H9 (cell line): ENCODE measurements around the gene ALPG. TPM values are rescaled to one million over a fixed set of nuclear protein-coding genes. Genes with fewer than 3 reads are reported as not detected.

Experiments
- DNase-seq: peaks from one replicate; pipeline ENCODE4 v3.0.0-alpha.2; 2017
- H2AFZ ChIP-seq: one replicate; pipeline ENCODE4 v1.6.1; 2013; ENCODE audit warnings: mild to moderate bottlenecking, low read length, control low read depth, moderate library complexity
- H2AK5ac ChIP-seq: 2 replicates; pipeline ENCODE4 v1.6.1; 2013; ENCODE audit warnings: low read length, control low read depth, mixed read lengths; ENCODE audit not compliant: insufficient read length
- H2BK120ac ChIP-seq: one replicate; pipeline ENCODE4 v1.6.1; 2013; ENCODE audit warnings: low read depth, mild to moderate bottlenecking, low read length, control low read depth, inconsistent platforms; ENCODE audit not compliant: poor library complexity, severe bottlenecking
- H2BK12ac ChIP-seq: 2 replicates; pipeline ENCODE4 v1.6.1; 2013; ENCODE audit warnings: low read length, control low read depth, mixed read lengths, low read depth; ENCODE audit not compliant: insufficient read length
- H2BK15ac ChIP-seq: 2 replicates; pipeline ENCODE4 v1.6.1; 2013; ENCODE audit warnings: low read depth, low read length, control low read depth
- H2BK20ac ChIP-seq: one replicate; pipeline ENCODE4 v1.6.1; 2013; ENCODE audit warnings: low read depth, mild to moderate bottlenecking, low read length, control low read depth, inconsistent platforms; ENCODE audit not compliant: poor library complexity, severe bottlenecking
- H2BK5ac ChIP-seq: 2 replicates; pipeline ENCODE4 v1.6.1; 2013; ENCODE audit warnings: low read length, control low read depth, mixed read lengths; ENCODE audit not compliant: insufficient read length
- H3K14ac ChIP-seq: 2 replicates; pipeline ENCODE4 v1.6.1; 2013; ENCODE audit warnings: low read length, control low read depth; ENCODE audit not compliant: insufficient read depth
- H3K18ac ChIP-seq: 2 replicates; pipeline ENCODE4 v1.6.1; 2013; ENCODE audit warnings: low read depth, mild to moderate bottlenecking, mixed read lengths, low read length, control low read depth; ENCODE audit not compliant: insufficient read length
- H3K23ac ChIP-seq: 2 replicates; pipeline ENCODE4 v1.6.1; 2013; ENCODE audit warnings: low read length, control low read depth, mixed read lengths, low read depth; ENCODE audit not compliant: insufficient read length
- H3K23me2 ChIP-seq: 2 replicates; pipeline ENCODE4 v1.6.1; 2013; ENCODE audit warnings: low read depth, mild to moderate bottlenecking, mixed read lengths, low read length, control low read depth; ENCODE audit not compliant: insufficient read length, poor library complexity, severe bottlenecking
- H3K27ac ChIP-seq: 2 replicates; pipeline ENCODE4 v1.5.1; 2013; ENCODE audit warnings: low read length, control low read depth, mixed read lengths, low read depth; ENCODE audit not compliant: insufficient read length
- H3K27me3 ChIP-seq: 2 replicates; pipeline ENCODE4 v1.6.1; 2013; ENCODE audit warnings: low read length, control low read depth, inconsistent platforms; ENCODE audit not compliant: insufficient read depth
- H3K4ac ChIP-seq: 2 replicates; pipeline ENCODE4 v1.6.1; 2013; ENCODE audit warnings: low read depth, mild to moderate bottlenecking, control low read depth, inconsistent platforms, low read length, moderate library complexity
- H3K4me1 ChIP-seq: 2 replicates; pipeline ENCODE4 v1.6.1; 2013; ENCODE audit warnings: low read length, control low read depth, inconsistent platforms; ENCODE audit not compliant: insufficient read depth
- H3K4me2 ChIP-seq: 2 replicates; pipeline ENCODE4 v1.6.1; 2013; ENCODE audit warnings: low read length, control low read depth, mixed read lengths; ENCODE audit not compliant: insufficient read length, insufficient read depth
- H3K56ac ChIP-seq: 2 replicates; pipeline ENCODE4 v1.6.1; 2013; ENCODE audit warnings: low read depth, mild to moderate bottlenecking, mixed read lengths, low read length, control low read depth; ENCODE audit not compliant: insufficient read length
- H3K79me1 ChIP-seq: 2 replicates; pipeline ENCODE4 v1.6.1; 2013; ENCODE audit warnings: low read depth, mild to moderate bottlenecking, moderate library complexity, low read length, control low read depth, inconsistent platforms; ENCODE audit not compliant: insufficient read depth, poor library complexity, severe bottlenecking
- H3K79me2 ChIP-seq: 2 replicates; pipeline ENCODE4 v1.6.1; 2013; ENCODE audit warnings: low read length, control low read depth, inconsistent platforms; ENCODE audit not compliant: insufficient read depth
- H3K9ac ChIP-seq: 2 replicates; pipeline ENCODE4 v1.6.1; 2013; ENCODE audit warnings: low read length, control low read depth, mixed read lengths; ENCODE audit not compliant: insufficient read length; ENCODE audit errors: extremely low read depth
- H3K9me3 ChIP-seq: one replicate; pipeline ENCODE4 v1.6.1; 2013; ENCODE audit warnings: low read depth, low read length, inconsistent platforms; ENCODE audit not compliant: control insufficient read depth
- H3T11ph ChIP-seq: one replicate; pipeline ENCODE4 v1.6.1; 2013; ENCODE audit warnings: mild to moderate bottlenecking, low read length, control low read depth, inconsistent platforms
- H4K20me1 ChIP-seq: one replicate; pipeline ENCODE4 v1.6.1; 2013; ENCODE audit not compliant: control insufficient read depth, insufficient read length, insufficient read depth
- H4K5ac ChIP-seq: 2 replicates; pipeline ENCODE4 v1.6.1; 2013; ENCODE audit warnings: low read depth, mild to moderate bottlenecking, mixed read lengths, low read length, control low read depth; ENCODE audit not compliant: insufficient read length
- H4K8ac ChIP-seq: replicated peaks from 2 replicates; pipeline ENCODE4 v1.6.1; 2013; ENCODE audit warnings: low read length, control low read depth, mixed read lengths, low read depth; ENCODE audit not compliant: insufficient read length
- H4K91ac ChIP-seq: 2 replicates; pipeline ENCODE4 v1.6.1; 2013; ENCODE audit warnings: low read depth, mild to moderate bottlenecking, moderate library complexity, mixed read lengths, low read length, control low read depth; ENCODE audit not compliant: insufficient read length
- H3K27ac Mint-ChIP-seq, 3 experiments: 2 replicates in 2 of 3; 3 replicates in 1 of 3; pipeline ENCODE4 v1.8.0; 2020 to 2021; ENCODE audit warnings: mixed read lengths in 3 of 3, mild to moderate bottlenecking in 1 of 3, moderate library complexity in 1 of 3
- H3K27me3 Mint-ChIP-seq: 2 replicates; pipeline ENCODE4 v1.8.0; 2021; ENCODE audit warnings: low read depth, mild to moderate bottlenecking, moderate library complexity, mixed read lengths
- H3K36me3 Mint-ChIP-seq, 3 experiments: 2 replicates in 2 of 3; 3 replicates in 1 of 3; pipeline ENCODE4 v1.8.0; 2020 to 2021; ENCODE audit warnings: low read depth in 3 of 3, mixed read lengths in 3 of 3; ENCODE audit not compliant: insufficient read depth in 1 of 3
- H3K4me1 Mint-ChIP-seq, 2 experiments: 2 replicates each; pipeline ENCODE4 v1.8.0; 2020; ENCODE audit warnings: mixed read lengths in 2 of 2
- H3K4me3 Mint-ChIP-seq, 2 experiments: 2 replicates in 1 of 2; 3 replicates in 1 of 2; pipeline ENCODE4 v1.8.0; 2020 to 2021; ENCODE audit warnings: mild to moderate bottlenecking in 2 of 2, mixed read lengths in 2 of 2, moderate library complexity in 1 of 2
- H3K9me3 Mint-ChIP-seq, 2 experiments: 2 replicates in 1 of 2; 3 replicates in 1 of 2; pipeline ENCODE4 v1.8.0; 2020; ENCODE audit warnings: mild to moderate bottlenecking in 2 of 2, mixed read lengths in 2 of 2, moderate library complexity in 1 of 2
- CTCF ChIP-seq: fragments of 200-600 bp; sonication (generic); conservative IDR thresholded peaks from 3 replicates; pipeline ENCODE4 v1.8.0; 2021; ENCODE audit warnings: antibody characterized with exemption, mild to moderate bottlenecking
- WGBS: extraction: QIAGEN DNeasy Blood & Tissue Kit; methylation state at CpG from one replicate; pipeline ENCODE4 v1.1.7; 2013; ENCODE audit warnings: missing lambda C conversion rate, low lambda C conversion rate, mixed read lengths; ENCODE audit not compliant: insufficient read length; ENCODE audit errors: extremely low coverage; 5-methylcytosine and 5-hydroxymethylcytosine counted together
- total RNA-seq: library from RNA; stranded (reverse); gene quantifications from 2 replicates; pipeline ENCODE4 v1.2.1, GENCODE V29; 2021

The ALPG gene
- total RNA-seq, 1 experiment from 2014 or later: 1.3 TPM

DNA sequence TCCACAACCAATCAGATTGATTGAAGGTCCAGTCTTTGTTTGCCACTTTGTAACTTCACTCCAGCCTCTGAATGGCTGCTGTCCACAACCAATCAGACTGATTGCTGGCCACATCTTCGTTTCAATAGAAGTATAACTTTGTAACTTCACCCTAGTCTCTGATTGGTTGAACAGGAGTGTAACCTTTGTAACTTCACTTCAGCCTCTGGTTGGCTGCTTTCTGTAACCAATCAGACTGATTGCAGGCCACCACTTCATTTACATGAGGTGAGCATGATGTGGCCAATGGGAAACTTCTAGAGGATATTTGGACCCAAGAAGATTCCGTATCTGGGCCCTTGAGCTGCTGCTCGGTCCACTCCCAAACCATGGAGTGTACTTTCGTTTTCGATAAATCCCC lies 45.0 kb upstream of the ALPG start:
- Histone ChIP-seq H3K4me1 (peaks cover 3% of the 10 kb centered on the region; the same call in 1 of the 2 replicates), H3K27me3 (no peaks in the 10 kb centered on the region)
- peaks cover 5% of the 10 kb centered on the region for H3K27me3 Mint-ChIP-seq

More for the DNA sequence above, 45.0 kb upstream of the ALPG start:
- no peak overlapping the region for H3K9ac ChIP-seq
- H3K4me2 ChIP-seq: no peak overlapping the region
- no peaks in the 10 kb centered on the region for H3K79me2 ChIP-seq
- H4K20me1 ChIP-seq: no peaks in the 10 kb centered on the region
- no peak overlapping the region for H3K56ac ChIP-seq
- H4K8ac ChIP-seq: no peak overlapping the region
- no peak overlapping the region for H2AFZ ChIP-seq
- Mint-ChIP-seq H3K27ac (no peak overlapping the region), H3K4me1 (peaks cover 11 to 19% of the 10 kb centered on the region in 2 experiments), H3K4me3 (no peak overlapping the region), H3K36me3 (peaks cover 2 to 6% (median 2%) of the 10 kb centered on the region in 3 experiments; a peak in 4 of 7 replicates), H3K9me3 (peaks cover 3 to 5% of the 10 kb centered on the region in 2 experiments; a peak in 2 of 5 replicates)
- no peak overlapping the region for H4K5ac ChIP-seq
- H3K4ac ChIP-seq: no peak overlapping the region
- no peak overlapping the region for H2BK5ac ChIP-seq
- H3K23ac ChIP-seq: no peak overlapping the region
- H2BK15ac ChIP-seq: no peak overlapping the region
- no peak overlapping the region for H3T11ph ChIP-seq
- H2BK12ac ChIP-seq: no peak overlapping the region
- no peak overlapping the region for H2BK120ac ChIP-seq
- no peak overlapping the region for H3K27ac ChIP-seq
- no peak overlapping the region for H3K14ac ChIP-seq
- no peak overlapping the region for H2AK5ac ChIP-seq
- H3K18ac ChIP-seq: no peak overlapping the region
- no peak for TF ChIP-seq CTCF
- H2BK20ac ChIP-seq: no peak overlapping the region
- H3K9me3 ChIP-seq: no peaks in the 10 kb centered on the region
- H3K23me2 ChIP-seq: no peaks in the 10 kb centered on the region
- H3K79me1 ChIP-seq: no peaks in the 10 kb centered on the region
- no CpG with 5 or more reads among the region's 5 CpGs for WGBS
- no peak for DNase-seq
- H4K91ac ChIP-seq: no peak overlapping the region
